Effector memory CD8-positive, alpha-beta T cell (primary cell): ENCODE data around the gene E2F1.

ENCODE experiments used
- ATAC-seq: fragments of 150-1000 bp; cut with Tn5 transposase; replicated peaks from 2 replicates; pipeline ENCODE4 v1.10.0; 2021; ENCODE audit warnings: mild to moderate bottlenecking, moderate library complexity
- DNase-seq, 3 experiments: peaks; one replicate each; pipeline ENCODE4 v3.0.0; 2021
- H3K27ac Mint-ChIP-seq, 2 donors: one replicate each; pipeline ENCODE4 v1.8.0; 2022; ENCODE audit warnings: mild to moderate bottlenecking in 2 of 2, mixed read lengths in 2 of 2, moderate library complexity in 2 of 2
- H3K27me3 Mint-ChIP-seq, 2 donors: one replicate each; pipeline ENCODE4 v1.8.0; 2022; ENCODE audit warnings: mixed read lengths in 2 of 2
- H3K36me3 Mint-ChIP-seq: one replicate; pipeline ENCODE4 v1.8.0; 2022; ENCODE audit warnings: mild to moderate bottlenecking, moderate library complexity, mixed read lengths; ENCODE audit not compliant: insufficient read depth
- H3K4me1 Mint-ChIP-seq, 2 donors: one replicate each; pipeline ENCODE4 v1.8.0; 2022; ENCODE audit warnings: low read depth in 2 of 2, mixed read lengths in 2 of 2
- H3K4me3 Mint-ChIP-seq, 2 donors: one replicate each; pipeline ENCODE4 v1.8.0; 2022; ENCODE audit warnings: mild to moderate bottlenecking in 2 of 2, mixed read lengths in 2 of 2, moderate library complexity in 2 of 2
- H3K9me3 Mint-ChIP-seq, 2 donors: one replicate each; pipeline ENCODE4 v1.8.0; 2022; ENCODE audit warnings: mixed read lengths in 2 of 2

The E2F1 gene

DNA sequence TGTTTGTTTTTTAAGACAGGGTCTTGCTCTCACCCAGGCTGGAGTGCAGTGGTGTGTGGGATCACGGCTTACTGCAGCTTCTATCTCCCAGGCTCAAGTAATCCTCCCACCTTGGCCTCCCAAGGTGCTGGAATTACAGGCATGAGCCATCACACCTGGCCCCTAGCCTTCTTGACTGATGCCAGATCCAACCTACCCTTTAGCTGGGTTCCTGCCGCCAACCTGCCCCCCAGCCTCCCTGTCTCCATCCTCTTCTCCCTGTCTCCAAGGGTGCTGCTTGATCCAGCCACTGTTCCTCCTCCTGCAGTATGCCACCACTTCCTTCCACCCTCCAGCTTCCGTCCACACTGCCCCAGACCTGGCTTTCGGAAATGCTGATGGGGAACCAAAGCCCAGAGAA is 27.3 kb downstream of the E2F1 start:
- H3K36me3 Mint-ChIP-seq: no peaks in the 10 kb centered on the region
- ATAC-seq: no peak
- no peaks in the 10 kb centered on the region for H3K9me3 Mint-ChIP-seq

GRCh38 chr20:33658510-33658909 is 27.7 kb downstream of the E2F1 start:
- no peak for DNase-seq
- peaks cover 6 to 7% of the 10 kb centered on the region in 2 donors for H3K4me1 Mint-ChIP-seq
- no peaks in the 10 kb centered on the region for H3K36me3 Mint-ChIP-seq
- no peaks in the 10 kb centered on the region for H3K9me3 Mint-ChIP-seq
- no peaks in the 10 kb centered on the region for H3K27me3 Mint-ChIP-seq
- no peak for ATAC-seq
- no peak overlapping the region for H3K27ac Mint-ChIP-seq
- no peak overlapping the region for H3K4me3 Mint-ChIP-seq

More for the DNA sequence above, 27.3 kb downstream of the E2F1 start:
- DNase-seq: no peak
- Mint-ChIP-seq H3K4me1 (peaks cover 6% of the 10 kb centered on the region in 2 donors), H3K27ac (no peak overlapping the region), H3K27me3 (no peaks in the 10 kb centered on the region), H3K4me3 (no peak overlapping the region)

GRCh38 chr20:33657704-33658095 is 28.5 kb downstream of the E2F1 start:
- DNase-seq: no peak
- no peak overlapping the region for H3K4me3 Mint-ChIP-seq
- H3K9me3 Mint-ChIP-seq: no peaks in the 10 kb centered on the region
- peaks cover 7 to 9% of the 10 kb centered on the region in 2 donors for H3K4me1 Mint-ChIP-seq
- no peak for ATAC-seq
- no peak overlapping the region for H3K27ac Mint-ChIP-seq
- no peaks in the 10 kb centered on the region for H3K36me3 Mint-ChIP-seq
- H3K27me3 Mint-ChIP-seq: no peaks in the 10 kb centered on the region

DNA sequence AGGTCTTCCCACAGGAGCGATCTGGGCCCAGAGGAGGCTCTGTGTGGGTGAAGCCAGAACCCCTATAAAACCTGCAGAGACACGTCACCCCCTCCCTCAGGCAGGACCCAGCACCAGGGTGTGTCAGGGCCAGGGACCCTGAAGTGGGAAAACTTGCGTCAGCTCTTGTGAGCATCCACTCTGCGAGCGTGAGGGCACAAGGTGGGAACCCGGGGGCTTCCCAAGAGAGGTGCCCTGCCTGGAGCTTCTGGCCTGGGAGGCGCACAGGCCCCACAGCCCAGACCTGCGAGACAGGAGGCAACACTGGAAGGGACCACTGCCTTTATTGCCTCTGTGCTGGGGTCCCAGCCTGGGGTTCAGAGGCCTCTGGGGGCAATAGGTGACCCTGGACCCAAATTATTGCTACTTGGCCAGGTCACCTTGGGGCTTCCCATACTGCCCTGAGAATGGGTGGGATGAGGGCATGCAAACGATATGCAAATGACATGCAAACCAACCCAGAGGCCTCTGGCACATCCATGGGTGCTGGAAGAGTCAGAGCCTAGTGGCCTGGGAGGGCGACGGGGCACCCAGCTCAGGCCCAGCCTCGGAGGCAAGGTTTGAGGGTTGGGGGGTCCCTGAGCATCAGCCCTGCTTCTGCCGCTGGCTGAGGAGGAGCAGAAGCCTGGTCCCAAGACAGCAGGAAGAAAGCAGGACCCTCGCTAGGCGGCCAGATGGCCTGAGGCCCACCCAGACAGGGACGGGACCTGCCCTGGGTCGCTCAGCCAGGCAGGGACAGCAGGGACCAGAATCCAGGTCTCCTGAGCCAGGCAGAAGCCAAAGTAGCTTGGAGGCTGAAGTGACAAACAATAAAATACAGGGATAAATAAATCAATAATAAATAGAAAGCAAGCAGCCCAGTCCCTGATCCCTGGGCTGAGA is 29.1 kb downstream of the E2F1 start:
- Mint-ChIP-seq H3K27me3 (no peaks in the 10 kb centered on the region), H3K27ac (no peak overlapping the region), H3K4me1 (peaks cover 6 to 7% of the 10 kb centered on the region in 2 donors), H3K9me3 (no peaks in the 10 kb centered on the region), H3K4me3 (no peak overlapping the region), H3K36me3 (no peaks in the 10 kb centered on the region)
- ATAC-seq (no peak), DNase-seq (no peak)

DNA sequence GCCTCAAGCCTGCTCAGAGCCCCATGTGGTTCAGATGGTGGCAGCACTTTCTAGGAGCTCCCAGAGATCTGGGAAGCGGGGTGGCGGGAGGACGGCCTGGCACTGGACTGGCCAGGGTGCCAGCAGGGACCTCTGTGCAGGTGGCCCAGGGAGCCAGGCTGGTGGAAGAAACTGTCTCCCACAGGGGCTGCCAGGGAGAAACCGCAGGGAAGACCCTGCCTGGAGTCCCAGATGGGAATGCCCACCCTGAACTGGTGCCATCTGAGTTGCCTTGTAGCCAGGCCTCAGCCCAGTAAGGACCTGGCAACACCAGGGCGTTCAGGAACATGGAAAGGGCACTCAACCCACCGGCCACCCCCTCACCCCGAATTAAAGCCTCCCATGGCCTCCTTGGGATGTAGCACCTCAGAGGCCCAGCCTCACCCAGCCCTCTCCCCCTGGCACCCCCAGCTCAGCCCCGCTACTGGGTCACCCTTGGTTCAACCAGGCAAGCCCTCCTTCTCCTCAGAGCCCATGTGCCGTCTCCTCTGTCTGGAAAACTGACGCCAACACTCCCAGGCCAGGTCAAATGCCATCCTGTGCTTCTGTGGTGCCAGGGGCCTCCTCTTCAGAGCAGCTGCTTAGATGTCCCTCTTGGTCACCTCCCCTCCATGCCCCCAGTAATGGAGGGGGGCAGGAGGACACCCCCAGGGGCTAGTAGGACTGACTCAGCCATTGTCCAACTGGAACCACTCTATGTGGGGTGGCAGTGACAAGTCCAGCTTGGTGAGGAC is 30.0 kb downstream of the E2F1 start:
- ATAC-seq (no peak), DNase-seq (no peak)
- H3K27ac Mint-ChIP-seq: no peak overlapping the region
- H3K4me3 Mint-ChIP-seq: no peak overlapping the region
- H3K4me1 Mint-ChIP-seq: peaks cover 6 to 7% of the 10 kb centered on the region in 2 donors
- no peaks in the 10 kb centered on the region for H3K9me3 Mint-ChIP-seq
- no peaks in the 10 kb centered on the region for H3K27me3 Mint-ChIP-seq
- H3K36me3 Mint-ChIP-seq: no peaks in the 10 kb centered on the region

DNA sequence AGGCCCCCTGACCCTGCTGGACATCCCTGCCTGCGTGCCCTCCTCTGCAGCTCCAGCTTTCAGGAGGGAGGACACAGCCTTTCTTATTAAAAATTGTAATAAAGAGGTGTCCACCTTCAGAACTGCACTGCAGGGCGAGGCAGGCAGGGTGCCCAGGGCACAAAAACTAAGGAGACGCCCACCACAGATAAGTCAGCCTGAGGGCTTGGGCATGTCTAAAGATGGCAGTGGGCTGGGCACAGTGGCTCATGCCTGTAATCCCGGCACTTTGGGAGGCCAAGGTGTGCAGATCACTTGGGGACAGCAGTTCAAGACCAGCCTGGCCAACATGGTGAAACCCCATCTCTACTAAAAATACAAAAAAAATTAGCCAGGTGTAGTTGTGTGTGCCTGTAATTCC is 31.0 kb downstream of the E2F1 start:
- DNase-seq: no peak
- no peak overlapping the region for H3K4me3 Mint-ChIP-seq
- no peaks in the 10 kb centered on the region for H3K9me3 Mint-ChIP-seq
- no peaks in the 10 kb centered on the region for H3K27me3 Mint-ChIP-seq
- no peak for ATAC-seq
- no peaks in the 10 kb centered on the region for H3K36me3 Mint-ChIP-seq
- no peak overlapping the region for H3K27ac Mint-ChIP-seq
- H3K4me1 Mint-ChIP-seq: peaks cover 6 to 7% of the 10 kb centered on the region in 2 donors

- H3K36me3 Mint-ChIP-seq: no peaks in the 10 kb centered on the region
- no peak overlapping the region for H3K27ac Mint-ChIP-seq
- no peaks in the 10 kb centered on the region for H3K9me3 Mint-ChIP-seq
- no peak for ATAC-seq
- H3K27me3 Mint-ChIP-seq: no peaks in the 10 kb centered on the region
- DNase-seq: no peak
- H3K4me3 Mint-ChIP-seq: no peak overlapping the region
- H3K4me1 Mint-ChIP-seq: peaks cover 6 to 7% of the 10 kb centered on the region in 2 donors
Observed at GRCh38 chr20:33654680-33655161, 31.5 kb downstream of the E2F1 start.

GRCh38 chr20:33653900-33654596 is 32.1 kb downstream of the E2F1 start:
- ATAC-seq (no peak), DNase-seq (no peak)
- Mint-ChIP-seq H3K27me3 (no peaks in the 10 kb centered on the region), H3K4me1 (peaks cover 6 to 7% of the 10 kb centered on the region in 2 donors), H3K9me3 (no peaks in the 10 kb centered on the region), H3K36me3 (no peaks in the 10 kb centered on the region), H3K27ac (no peak overlapping the region), H3K4me3 (no peak overlapping the region)

GRCh38 chr20:33653218-33653899 is 32.8 kb downstream of the E2F1 start:
- H3K4me1 Mint-ChIP-seq: peaks cover 6 to 7% of the 10 kb centered on the region in 2 donors
- DNase-seq: peak; percentile 21 to 51 (median 33)
- H3K9me3 Mint-ChIP-seq: no peaks in the 10 kb centered on the region
- H3K36me3 Mint-ChIP-seq: no peaks in the 10 kb centered on the region
- H3K27me3 Mint-ChIP-seq: no peaks in the 10 kb centered on the region
- H3K4me3 Mint-ChIP-seq: no peak overlapping the region
- peak overlapping the region in 1 of 2 donors; percentile 44 for H3K27ac Mint-ChIP-seq
- peak; percentile 74 for ATAC-seq

DNA sequence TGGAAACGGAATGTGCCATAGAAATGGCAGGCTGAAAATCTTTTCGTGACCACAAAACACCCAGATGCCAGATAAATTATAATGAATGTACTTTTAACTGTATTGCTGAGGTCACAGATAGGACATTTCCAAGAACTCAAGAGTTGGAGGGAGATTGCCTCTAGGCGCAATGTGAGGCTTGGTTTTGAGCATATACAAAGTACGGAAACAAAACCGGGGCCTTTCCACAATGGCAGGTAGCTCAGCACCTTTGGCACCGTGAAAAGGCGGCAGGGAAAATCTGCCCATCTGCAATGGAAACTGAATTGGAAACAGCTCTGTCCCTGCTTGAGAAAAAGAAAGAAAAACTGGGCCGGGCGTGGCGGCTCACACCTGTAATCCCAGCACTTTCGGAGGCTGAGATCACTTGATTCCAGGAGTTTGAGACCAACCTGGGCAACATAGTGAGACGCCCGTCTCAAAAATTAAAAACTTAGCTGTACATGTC is 34.6 kb downstream of the E2F1 start:
- Mint-ChIP-seq H3K36me3 (peaks cover 2% of the 10 kb centered on the region), H3K4me3 (no peak overlapping the region), H3K27ac (peak overlapping the region in 1 of 2 donors; percentile 17), H3K27me3 (no peaks in the 10 kb centered on the region), H3K9me3 (no peaks in the 10 kb centered on the region), H3K4me1 (peaks cover 14 to 16% of the 10 kb centered on the region in 2 donors)
- DNase-seq (no peak), ATAC-seq (no peak)

DNA sequence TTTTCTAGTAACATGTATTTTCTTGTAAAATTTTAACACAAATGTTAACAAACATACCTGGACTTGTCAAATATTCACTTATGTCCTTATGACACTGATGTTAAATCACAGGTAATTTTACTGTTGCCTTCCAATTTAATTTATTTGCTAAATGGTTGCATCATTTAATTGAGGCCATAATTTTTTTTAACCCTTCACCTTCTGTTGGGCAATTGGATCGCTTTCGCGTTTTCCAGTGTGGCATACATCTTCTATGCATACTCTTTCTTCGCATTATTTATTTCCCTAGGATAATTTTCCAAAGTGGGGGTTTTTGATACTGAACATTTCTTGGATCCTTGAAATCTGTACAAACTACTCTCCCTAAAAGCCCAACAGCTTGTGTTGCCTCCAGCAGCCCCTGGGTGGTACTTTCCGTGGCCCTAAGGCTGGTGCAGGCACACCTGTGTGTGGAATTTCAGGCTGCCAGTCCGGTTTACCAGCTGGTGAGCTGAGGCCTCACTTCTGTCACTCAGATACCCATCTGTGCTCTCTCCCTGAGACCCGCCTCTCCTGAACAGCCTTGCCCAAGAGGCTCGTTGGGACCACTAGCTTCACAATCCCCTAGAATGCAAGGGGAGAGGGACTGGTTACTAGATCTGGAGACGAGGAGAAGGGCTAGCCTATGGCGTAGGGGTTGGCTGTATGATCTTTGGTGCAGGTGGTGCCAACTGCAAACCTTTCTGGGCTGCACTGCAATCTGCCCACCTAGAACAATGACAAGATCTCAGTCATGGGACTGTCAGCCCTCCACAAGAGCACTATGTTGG is 35.2 kb downstream of the E2F1 start:
- Mint-ChIP-seq H3K27ac (peak overlapping the region; percentile 17 to 62), H3K4me3 (no peak overlapping the region), H3K4me1 (peaks cover 14 to 16% of the 10 kb centered on the region in 2 donors), H3K27me3 (no peaks in the 10 kb centered on the region), H3K36me3 (peaks cover 8% of the 10 kb centered on the region), H3K9me3 (no peaks in the 10 kb centered on the region)
- ATAC-seq (no peak), DNase-seq (no peak)

DNA sequence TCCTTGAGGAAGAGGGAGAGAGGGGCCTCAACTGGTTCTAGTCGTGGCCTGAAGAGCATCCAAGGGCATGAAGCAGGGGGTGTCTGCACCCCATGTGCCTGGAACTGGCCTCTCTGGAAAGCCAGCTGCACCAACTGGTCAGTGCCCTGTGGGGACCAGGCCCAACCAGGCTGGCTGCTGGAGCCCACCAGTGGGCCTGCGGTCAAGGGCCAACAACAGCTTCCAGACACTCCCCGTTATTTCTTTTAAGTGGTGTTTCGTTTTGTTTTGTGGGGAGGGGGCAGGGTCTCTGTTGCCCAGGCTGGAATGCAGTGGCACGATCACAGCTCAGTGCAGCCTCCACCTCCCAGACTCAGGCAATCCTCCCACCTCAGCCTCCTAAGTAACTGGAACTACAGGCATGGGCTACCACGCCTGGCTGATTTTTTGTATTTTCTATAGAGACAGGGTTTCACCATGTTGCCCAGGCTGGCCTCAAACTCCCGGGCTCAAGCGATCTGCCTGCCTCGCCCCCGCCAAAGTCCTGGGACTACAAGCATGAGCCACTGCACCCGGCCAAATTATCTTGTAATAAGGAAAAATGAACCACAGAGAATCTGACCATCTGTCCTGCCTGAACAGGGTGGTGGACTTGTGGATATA is 36.0 kb downstream of the E2F1 start:
- ATAC-seq (no peak), DNase-seq (no peak)
- no peaks in the 10 kb centered on the region for H3K27me3 Mint-ChIP-seq
- H3K9me3 Mint-ChIP-seq: no peaks in the 10 kb centered on the region
- no peak overlapping the region for H3K4me3 Mint-ChIP-seq
- H3K4me1 Mint-ChIP-seq: peaks cover 14 to 16% of the 10 kb centered on the region in 2 donors
- H3K27ac Mint-ChIP-seq: peak overlapping the region; percentile 17 to 62
- peaks cover 12% of the 10 kb centered on the region for H3K36me3 Mint-ChIP-seq
